ENCODE measurements around the gene OTUD3.
"Not testable (repeated sequence)": the region's sequence is repeated elsewhere in the genome, so short reads cannot be mapped to it uniquely, and the experiment has no call there.

Gene OTUD3

GRCh38 chr1:19923953-19924346, 41.8 kb downstream of the OTUD3 start:
- H3K27me3 ChIP-seq (ENCODE audit: control insufficient read depth, insufficient read depth, low read length) = no peaks in the 10 kb centered on the region
- no peak overlapping the region for H3K4me3 ChIP-seq (ENCODE audit: low read length)
- H3K27ac ChIP-seq (ENCODE audit: low read depth, low read length) = no peak overlapping the region
- H3K9ac ChIP-seq (ENCODE audit: low read length) = no peak overlapping the region
- H3K36me3 ChIP-seq (ENCODE audit: control insufficient read depth, insufficient read depth, low read length) = no peaks in the 10 kb centered on the region
- H3K4me1 ChIP-seq (ENCODE audit: control insufficient read depth, insufficient read depth, low read length) = no peaks in the 10 kb centered on the region

GRCh38 chr1:19925342-19926070, 43.3 kb downstream of the OTUD3 start:
- no peaks in the 10 kb centered on the region for H3K27me3 ChIP-seq (ENCODE audit: control insufficient read depth, insufficient read depth, low read length)
- no peak overlapping the region for H3K9ac ChIP-seq (ENCODE audit: low read length)
- H3K36me3 ChIP-seq (ENCODE audit: control insufficient read depth, insufficient read depth, low read length) = no peaks in the 10 kb centered on the region
- H3K4me1 ChIP-seq (ENCODE audit: control insufficient read depth, insufficient read depth, low read length) = no peaks in the 10 kb centered on the region
- H3K4me3 ChIP-seq (ENCODE audit: low read length) = no peak overlapping the region
- no peak overlapping the region for H3K27ac ChIP-seq (ENCODE audit: low read depth, low read length)

GRCh38 chr1:19926296-19927129, 44.3 kb downstream of the OTUD3 start:
- H3K4me3 ChIP-seq (ENCODE audit: low read length) = no peak overlapping the region
- H3K36me3 ChIP-seq (ENCODE audit: control insufficient read depth, insufficient read depth, low read length) = no peaks in the 10 kb centered on the region
- H3K27me3 ChIP-seq (ENCODE audit: control insufficient read depth, insufficient read depth, low read length) = no peaks in the 10 kb centered on the region
- H3K9ac ChIP-seq (ENCODE audit: low read length) = no peak overlapping the region
- H3K27ac ChIP-seq (ENCODE audit: low read depth, low read length) = no peak overlapping the region
- no peaks in the 10 kb centered on the region for H3K4me1 ChIP-seq (ENCODE audit: control insufficient read depth, insufficient read depth, low read length)

- not testable (repeated sequence) for H3K36me3 ChIP-seq (ENCODE audit: control insufficient read depth, insufficient read depth, low read length); H3K4me3 ChIP-seq (ENCODE audit: low read length); H3K4me1 ChIP-seq (ENCODE audit: control insufficient read depth, insufficient read depth, low read length); H3K27me3 ChIP-seq (ENCODE audit: control insufficient read depth, insufficient read depth, low read length); H3K9ac ChIP-seq (ENCODE audit: low read length); H3K27ac ChIP-seq (ENCODE audit: low read depth, low read length)
Measured at GRCh38 chr1:19927130-19927421, 44.9 kb downstream of the OTUD3 start.

GRCh38 chr1:19932866-19933265, 50.7 kb downstream of the OTUD3 start:
- Histone ChIP-seq H3K4me1 (ENCODE audit: control insufficient read depth, insufficient read depth, low read length) (no peaks in the 10 kb centered on the region), H3K36me3 (ENCODE audit: control insufficient read depth, insufficient read depth, low read length) (no peaks in the 10 kb centered on the region)

GRCh38 chr1:19934336-19934735, 52.1 kb downstream of the OTUD3 start:
- no peaks in the 10 kb centered on the region for H3K4me1 ChIP-seq (ENCODE audit: control insufficient read depth, insufficient read depth, low read length)
- H3K4me3 ChIP-seq (ENCODE audit: low read length) = no peak overlapping the region
- H3K9ac ChIP-seq (ENCODE audit: low read length) = no peak overlapping the region
- no peak overlapping the region for H3K27ac ChIP-seq (ENCODE audit: low read depth, low read length)
- H3K36me3 ChIP-seq (ENCODE audit: control insufficient read depth, insufficient read depth, low read length) = no peaks in the 10 kb centered on the region
- H3K27me3 ChIP-seq (ENCODE audit: control insufficient read depth, insufficient read depth, low read length) = no peaks in the 10 kb centered on the region

More at GRCh38 chr1:19932866-19933265, 50.7 kb downstream of the OTUD3 start:
- Histone ChIP-seq H3K4me3 (ENCODE audit: low read length) (no peak overlapping the region), H3K27ac (ENCODE audit: low read depth, low read length) (no peak overlapping the region), H3K27me3 (ENCODE audit: control insufficient read depth, insufficient read depth, low read length) (no peaks in the 10 kb centered on the region), H3K9ac (ENCODE audit: low read length) (no peak overlapping the region)

GRCh38 chr1:19936061-19936750, 54.0 kb downstream of the OTUD3 start:
- no peak overlapping the region for H3K4me3 ChIP-seq (ENCODE audit: low read length)
- no peak overlapping the region for H3K27ac ChIP-seq (ENCODE audit: low read depth, low read length)
- no peaks in the 10 kb centered on the region for H3K4me1 ChIP-seq (ENCODE audit: control insufficient read depth, insufficient read depth, low read length)
- no peaks in the 10 kb centered on the region for H3K27me3 ChIP-seq (ENCODE audit: control insufficient read depth, insufficient read depth, low read length)
- no peaks in the 10 kb centered on the region for H3K36me3 ChIP-seq (ENCODE audit: control insufficient read depth, insufficient read depth, low read length)
- no peak overlapping the region for H3K9ac ChIP-seq (ENCODE audit: low read length)

GRCh38 chr1:19938472-19938871, 56.3 kb downstream of the OTUD3 start:
- H3K4me3 ChIP-seq (ENCODE audit: low read length) = no peak overlapping the region
- no peak overlapping the region for H3K9ac ChIP-seq (ENCODE audit: low read length)
- no peaks in the 10 kb centered on the region for H3K36me3 ChIP-seq (ENCODE audit: control insufficient read depth, insufficient read depth, low read length)
- H3K4me1 ChIP-seq (ENCODE audit: control insufficient read depth, insufficient read depth, low read length) = no peaks in the 10 kb centered on the region
- H3K27me3 ChIP-seq (ENCODE audit: control insufficient read depth, insufficient read depth, low read length) = no peaks in the 10 kb centered on the region
- no peak overlapping the region for H3K27ac ChIP-seq (ENCODE audit: low read depth, low read length)

GRCh38 chr1:19940486-19941205, 58.5 kb downstream of the OTUD3 start:
- no peaks in the 10 kb centered on the region for H3K36me3 ChIP-seq (ENCODE audit: control insufficient read depth, insufficient read depth, low read length)

GRCh38 chr1:19941206-19941568, 59.0 kb downstream of the OTUD3 start:
- H3K4me3 ChIP-seq (ENCODE audit: low read length) = no peak overlapping the region
- no peaks in the 10 kb centered on the region for H3K4me1 ChIP-seq (ENCODE audit: control insufficient read depth, insufficient read depth, low read length)
- H3K36me3 ChIP-seq (ENCODE audit: control insufficient read depth, insufficient read depth, low read length) = no peaks in the 10 kb centered on the region
- H3K9ac ChIP-seq (ENCODE audit: low read length) = no peak overlapping the region
- no peaks in the 10 kb centered on the region for H3K27me3 ChIP-seq (ENCODE audit: control insufficient read depth, insufficient read depth, low read length)
- no peak overlapping the region for H3K27ac ChIP-seq (ENCODE audit: low read depth, low read length)

More at GRCh38 chr1:19940486-19941205, 58.5 kb downstream of the OTUD3 start:
- Histone ChIP-seq H3K4me1 (ENCODE audit: control insufficient read depth, insufficient read depth, low read length) (no peaks in the 10 kb centered on the region), H3K27me3 (ENCODE audit: control insufficient read depth, insufficient read depth, low read length) (no peaks in the 10 kb centered on the region), H3K27ac (ENCODE audit: low read depth, low read length) (no peak overlapping the region), H3K9ac (ENCODE audit: low read length) (no peak overlapping the region), H3K4me3 (ENCODE audit: low read length) (no peak overlapping the region)

- Histone ChIP-seq H3K27me3 (ENCODE audit: control insufficient read depth, insufficient read depth, low read length) (no peaks in the 10 kb centered on the region), H3K4me1 (ENCODE audit: control insufficient read depth, insufficient read depth, low read length) (no peaks in the 10 kb centered on the region), H3K36me3 (ENCODE audit: control insufficient read depth, insufficient read depth, low read length) (no peaks in the 10 kb centered on the region), H3K27ac (ENCODE audit: low read depth, low read length) (no peak overlapping the region), H3K4me3 (ENCODE audit: low read length) (no peak overlapping the region), H3K9ac (ENCODE audit: low read length) (no peak overlapping the region)
Measured at GRCh38 chr1:19942088-19942487, 59.9 kb downstream of the OTUD3 start.

- no peaks in the 10 kb centered on the region for H3K27me3 ChIP-seq (ENCODE audit: control insufficient read depth, insufficient read depth, low read length)
- no peaks in the 10 kb centered on the region for H3K36me3 ChIP-seq (ENCODE audit: control insufficient read depth, insufficient read depth, low read length)
- no peaks in the 10 kb centered on the region for H3K4me1 ChIP-seq (ENCODE audit: control insufficient read depth, insufficient read depth, low read length)
- no peak overlapping the region for H3K27ac ChIP-seq (ENCODE audit: low read depth, low read length)
- H3K9ac ChIP-seq (ENCODE audit: low read length) = no peak overlapping the region
- no peak overlapping the region for H3K4me3 ChIP-seq (ENCODE audit: low read length)
Measured at GRCh38 chr1:19942657-19943056, 60.5 kb downstream of the OTUD3 start.
